ENCODE data around the gene TBXA2R. TPM values are rescaled to one million over a fixed set of nuclear protein-coding genes. Genes with fewer than 3 reads are reported as not detected.

The TBXA2R gene
- total and polyA plus RNA-seq, 2 donors (not counting 3 experiments of a cell fraction or from before 2014, with no cell fraction given): 2.4 to 2.9 TPM

DNA sequence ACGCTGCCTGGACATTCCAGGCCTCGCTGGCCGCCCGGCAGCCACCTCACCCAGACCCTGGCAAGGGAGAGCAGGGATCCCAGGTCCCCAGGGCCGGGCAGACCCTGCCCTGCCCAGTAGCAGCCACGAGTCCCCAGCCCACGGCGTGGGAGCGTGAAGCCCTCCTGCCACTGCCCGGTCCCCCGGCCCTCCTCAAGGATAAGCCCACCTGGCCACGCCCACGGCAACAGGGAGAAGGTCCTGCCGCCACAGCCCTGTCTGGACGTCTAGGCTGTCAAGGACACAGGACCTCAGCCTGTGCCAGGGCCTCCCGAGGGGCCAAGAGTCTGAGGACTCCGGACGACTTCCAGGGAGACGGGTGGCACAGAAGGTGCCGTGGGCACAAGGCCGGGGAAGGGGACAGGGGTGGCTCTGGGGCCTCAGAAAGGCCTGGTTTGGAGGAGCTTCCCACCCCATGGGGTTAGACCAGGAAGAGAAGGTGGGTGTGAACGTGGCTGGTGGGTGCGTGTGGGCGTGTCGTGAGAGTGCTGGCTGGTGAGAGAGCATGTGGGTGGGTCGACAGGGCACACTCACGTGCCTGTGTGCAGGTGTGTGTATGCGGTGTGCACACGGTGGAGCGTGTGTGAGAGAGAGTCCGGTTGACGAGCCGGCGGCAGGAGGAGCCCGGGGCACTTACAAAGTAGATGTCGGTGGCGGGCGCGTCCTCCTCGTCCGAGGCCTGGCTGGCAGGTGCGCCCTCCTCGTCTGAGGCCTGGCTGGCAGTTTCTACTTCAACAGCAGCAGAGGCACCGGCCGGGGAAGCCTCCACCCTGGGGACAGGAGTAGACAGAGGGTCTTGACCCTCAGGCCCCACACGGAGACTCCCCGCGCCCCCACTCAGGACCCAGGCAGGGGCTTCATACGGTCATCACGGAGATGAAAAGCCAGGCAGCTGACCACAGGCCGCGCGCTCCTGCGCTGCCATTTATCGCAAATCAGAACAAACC, 31.8 kb upstream of the TBXA2R start:
- no peak overlapping the region for H3K9ac ChIP-seq (replicated peaks; ENCODE audit: extremely low read depth, insufficient read depth, low read length)
- ChIA-PET POLR2A (no interaction called here), CTCF (no interaction called here)
- no TSS peak for BruUV-seq (replicated peaks)
- intact Hi-C loops (cut with micrococcal nuclease) (no loop called here), dilution Hi-C loops (cut with MboI; ENCODE audit: extremely low pct_ligation_motif_present, low sequenced_read_pairs) (no loop called here)
- no peaks in the 10 kb centered on the region for H3K4me1 ChIP-seq (ENCODE audit: control insufficient read depth, extremely low read depth, insufficient read depth, low read length)
- no peak overlapping the region for H3K27ac ChIP-seq (ENCODE audit: insufficient read depth, low read depth, low read length)
- no peak for TF ChIP-seq POLR2AphosphoS5 (IDR thresholded peaks at IDR 0.05; ENCODE audit: insufficient read depth, low read depth, low read length)
- TF ChIP-seq POLR2A (IDR thresholded peaks at IDR 0.05; ENCODE audit: low read depth, low read length): no peak
- TF ChIP-seq GATA2 (IDR thresholded peaks at IDR 0.05; ENCODE audit: insufficient read depth, insufficient read length, low read depth, low read length): no peak
- no peak for TF ChIP-seq MAX (IDR thresholded peaks at IDR 0.05; ENCODE audit: insufficient read depth, insufficient read length)
- no peak for TF ChIP-seq FOS (IDR thresholded peaks at IDR 0.05; ENCODE audit: borderline replicate concordance, insufficient read depth, low read length)
- no peak for TF ChIP-seq EZH2 (IDR thresholded peaks at IDR 0.05; ENCODE audit: borderline replicate concordance, low read depth, low read length, severe bottlenecking)
- no peak for TF ChIP-seq MYC (IDR thresholded peaks at IDR 0.05; ENCODE audit: low read depth, low read length)
- no peak for TF ChIP-seq CTCF (IDR thresholded peaks at IDR 0.05; ENCODE audit: extremely low read depth in 1 of 2, insufficient read depth in 1 of 2, low read depth in 1 of 2, low read length in 2 of 2)
- no peak for TF ChIP-seq JUN (IDR thresholded peaks at IDR 0.05; ENCODE audit: borderline replicate concordance, insufficient read depth, insufficient read length, low read depth)
- H3K9me1 ChIP-seq (replicated peaks; ENCODE audit: control insufficient read depth, extremely low read depth, insufficient read depth, low read length): no peaks in the 10 kb centered on the region
- peaks cover 8 to 36% of the 10 kb centered on the region in 2 experiments for H3K36me3 ChIP-seq (ENCODE audit: control insufficient read depth in 2 of 2, extremely low read depth in 1 of 2, insufficient read depth in 2 of 2, low read length in 2 of 2)
- no peaks in the 10 kb centered on the region for H3K79me2 ChIP-seq (ENCODE audit: control insufficient read depth, insufficient read depth, low read length)
- H3K4me3 ChIP-seq (replicated peaks in 1 of 3; ENCODE audit: insufficient read depth in 1 of 3, low read depth in 1 of 3, low read length in 3 of 3): no peak overlapping the region
- DNase-seq (ENCODE audit: low read depth, low spot score): no peak
- H3K9me3 ChIP-seq (replicated peaks; ENCODE audit: control insufficient read depth, insufficient read depth, low read length): no peaks in the 10 kb centered on the region
- H3K4me2 ChIP-seq (ENCODE audit: insufficient read depth, low read length): no peak overlapping the region
- FAIRE-seq: no peak
- no peak overlapping the region for H2AFZ ChIP-seq (ENCODE audit: low read depth, low read length)
- no peaks in the 10 kb centered on the region for H3K27me3 ChIP-seq (ENCODE audit: control insufficient read depth in 2 of 2, insufficient read depth in 2 of 2, low read length in 2 of 2)
- H4K20me1 ChIP-seq (replicated peaks; ENCODE audit: control insufficient read depth, extremely low read depth, insufficient read depth, low read length): no peaks in the 10 kb centered on the region

Measured in endothelial cell of umbilical vein (primary cell).